Endothelial cell (in vitro differentiated cells): ENCODE measurements around the gene FGFR4. TPM values are rescaled to one million over a fixed set of nuclear protein-coding genes. Genes with fewer than 3 reads are reported as not detected.

Experiments used
- DNase-seq: peaks from one replicate; pipeline ENCODE4 v3.0.0; 2021; ENCODE audit warnings: low spot score
- H3K27ac Mint-ChIP-seq: one replicate; pipeline ENCODE4 v1.8.0; 2021; ENCODE audit warnings: mixed read lengths, inconsistent platforms; ENCODE audit not compliant: unreplicated experiment
- H3K27me3 Mint-ChIP-seq: one replicate; pipeline ENCODE4 v1.8.0; 2021; ENCODE audit warnings: mild to moderate bottlenecking, moderate library complexity, mixed read lengths, inconsistent platforms; ENCODE audit not compliant: unreplicated experiment
- H3K36me3 Mint-ChIP-seq: one replicate; pipeline ENCODE4 v1.8.0; 2021; ENCODE audit warnings: mild to moderate bottlenecking, low read depth, mixed read lengths, inconsistent platforms; ENCODE audit not compliant: unreplicated experiment
- H3K4me1 Mint-ChIP-seq: one replicate; pipeline ENCODE4 v1.8.0; 2021; ENCODE audit warnings: mild to moderate bottlenecking, mixed read lengths, inconsistent platforms; ENCODE audit not compliant: unreplicated experiment
- H3K4me3 Mint-ChIP-seq: one replicate; pipeline ENCODE4 v1.8.0; 2021; ENCODE audit warnings: mild to moderate bottlenecking, mixed read lengths, inconsistent platforms; ENCODE audit not compliant: unreplicated experiment
- H3K9me3 Mint-ChIP-seq: one replicate; pipeline ENCODE4 v1.8.0; 2021; ENCODE audit warnings: mixed read lengths, inconsistent platforms; ENCODE audit not compliant: unreplicated experiment
- CTCF ChIP-seq: fragments of 200-600 bp; sonication (generic); IDR thresholded peaks from one replicate; pipeline ENCODE4 v1.5.0; 2021; ENCODE audit warnings: antibody characterized with exemption; ENCODE audit not compliant: unreplicated experiment
- total RNA-seq: library from RNA; stranded (reverse); fragmentation: NEBNext Ultra II Directional; extraction: Animal tissue kit (Norgen Biotek cat#: 25700); gene quantifications from one replicate; pipeline ENCODE4 v1.2.1, GENCODE V29; 2021; ENCODE audit not compliant: unreplicated experiment

Gene FGFR4
- total RNA-seq, 1 donor from 2014 or later, result 11.0 TPM

- TF ChIP-seq CTCF, result no peak
- H3K9me3 Mint-ChIP-seq, result no peaks in the 10 kb centered on the region
- H3K27me3 Mint-ChIP-seq, result peaks cover 6% of the 10 kb centered on the region
- H3K4me1 Mint-ChIP-seq, result no peaks in the 10 kb centered on the region
- H3K27ac Mint-ChIP-seq, result no peak overlapping the region
- H3K4me3 Mint-ChIP-seq, result no peak overlapping the region
- peaks cover 5% of the 10 kb centered on the region for H3K36me3 Mint-ChIP-seq
- no peak for DNase-seq
Observed at GRCh38 chr5:177107159-177107558, 20.4 kb downstream of the FGFR4 start.

GRCh38 chr5:177109810-177110209 lies 23.1 kb downstream of the FGFR4 start:
- Mint-ChIP-seq H3K9me3 (no peaks in the 10 kb centered on the region), H3K36me3 (peaks cover 5% of the 10 kb centered on the region), H3K4me3 (no peak overlapping the region), H3K27me3 (peaks cover 8% of the 10 kb centered on the region), H3K4me1 (peaks cover 2% of the 10 kb centered on the region), H3K27ac (no peak overlapping the region)
- no peak for TF ChIP-seq CTCF
- DNase-seq, result no peak

GRCh38 chr5:177111720-177112394 lies 25.1 kb downstream of the FGFR4 start:
- peak; percentile 91 for TF ChIP-seq CTCF
- peak; percentile 83 for DNase-seq
- Mint-ChIP-seq H3K27me3 (peaks cover 8% of the 10 kb centered on the region), H3K4me1 (peaks cover 11% of the 10 kb centered on the region), H3K4me3 (no peak overlapping the region), H3K27ac (no peak overlapping the region), H3K9me3 (no peaks in the 10 kb centered on the region), H3K36me3 (peaks cover 5% of the 10 kb centered on the region)

GRCh38 chr5:177112589-177113220 lies 26.0 kb downstream of the FGFR4 start:
- no peak overlapping the region for H3K27ac Mint-ChIP-seq
- no peaks in the 10 kb centered on the region for H3K36me3 Mint-ChIP-seq
- no peaks in the 10 kb centered on the region for H3K9me3 Mint-ChIP-seq
- H3K4me1 Mint-ChIP-seq, result peaks cover 11% of the 10 kb centered on the region
- H3K4me3 Mint-ChIP-seq, result no peak overlapping the region
- peaks cover 2% of the 10 kb centered on the region for H3K27me3 Mint-ChIP-seq
- no peak for TF ChIP-seq CTCF
- DNase-seq, result no peak
